Epithelial cell of prostate (primary cell): ENCODE results near the gene KIRREL3.

ENCODE experiments used
- DNase-seq: peaks from one replicate; pipeline ENCODE4 v3.0.0-alpha.2; 2011; ENCODE audit warnings: low read depth, low spot score
- H3K27ac ChIP-seq: fragments of 450-650 bp; 2 replicates; pipeline ENCODE4 v1.5.1; 2017; ENCODE audit warnings: mild to moderate bottlenecking

KIRREL3 gene

GRCh38 chr11:126450806-126451205 lies 549.8 kb downstream of the KIRREL3 start:
- H3K27ac ChIP-seq: no peak overlapping the region

GRCh38 chr11:126450198-126450597 lies 550.4 kb downstream of the KIRREL3 start:
- DNase-seq: no peak
- no peak overlapping the region for H3K27ac ChIP-seq

More at GRCh38 chr11:126450806-126451205, 549.8 kb downstream of the KIRREL3 start:
- DNase-seq: no peak

GRCh38 chr11:126446581-126446980 lies 554.0 kb downstream of the KIRREL3 start:
- DNase-seq: no peak
- H3K27ac ChIP-seq: no peak overlapping the region

GRCh38 chr11:126444072-126444471 lies 556.5 kb downstream of the KIRREL3 start:
- no peak overlapping the region for H3K27ac ChIP-seq
- no peak for DNase-seq

GRCh38 chr11:126443120-126443519 lies 557.5 kb downstream of the KIRREL3 start:
- H3K27ac ChIP-seq: no peak overlapping the region
- DNase-seq: no peak

- H3K27ac ChIP-seq: no peak overlapping the region
- no peak for DNase-seq
Measured at GRCh38 chr11:126440792-126441514, 559.6 kb downstream of the KIRREL3 start.

GRCh38 chr11:126440276-126440675 lies 560.3 kb downstream of the KIRREL3 start:
- no peak for DNase-seq
- H3K27ac ChIP-seq: no peak overlapping the region

- DNase-seq: no peak
- H3K27ac ChIP-seq: no peak overlapping the region
Measured at GRCh38 chr11:126438691-126439090, 561.9 kb downstream of the KIRREL3 start.

GRCh38 chr11:126438272-126438671 lies 562.3 kb downstream of the KIRREL3 start:
- no peak for DNase-seq
- no peak overlapping the region for H3K27ac ChIP-seq

- no peak for DNase-seq
- H3K27ac ChIP-seq: no peak overlapping the region
Measured at GRCh38 chr11:126437731-126438130, 562.8 kb downstream of the KIRREL3 start.

GRCh38 chr11:126436209-126436755 lies 564.3 kb downstream of the KIRREL3 start:
- no peak overlapping the region for H3K27ac ChIP-seq
- DNase-seq: no peak

GRCh38 chr11:126434950-126435335 lies 565.6 kb downstream of the KIRREL3 start:
- no peak overlapping the region for H3K27ac ChIP-seq
- no peak for DNase-seq

- DNase-seq: no peak
- H3K27ac ChIP-seq: no peak overlapping the region
Measured at GRCh38 chr11:126433989-126434949, 566.3 kb downstream of the KIRREL3 start.

- DNase-seq: no peak
- H3K27ac ChIP-seq: no peak overlapping the region
Measured at GRCh38 chr11:126433244-126433846, 567.2 kb downstream of the KIRREL3 start.

GRCh38 chr11:126432525-126432924 lies 568.0 kb downstream of the KIRREL3 start:
- no peak overlapping the region for H3K27ac ChIP-seq
- DNase-seq: no peak

GRCh38 chr11:126432065-126432461 lies 568.5 kb downstream of the KIRREL3 start:
- no peak overlapping the region for H3K27ac ChIP-seq
- DNase-seq: no peak

- DNase-seq: no peak
- no peak overlapping the region for H3K27ac ChIP-seq
Measured at GRCh38 chr11:126431401-126432064, 569.0 kb downstream of the KIRREL3 start.

GRCh38 chr11:126430581-126431335 lies 569.8 kb downstream of the KIRREL3 start:
- H3K27ac ChIP-seq: no peak overlapping the region
- no peak for DNase-seq
